Aorta (tissue), 5 donors: ENCODE measurements around the gene DSG2. TPM values are rescaled to one million over a fixed set of nuclear protein-coding genes. Genes with fewer than 3 reads are reported as not detected.

ENCODE experiments used
- ATAC-seq: fragments of 200-7000 bp; cut with Tn5 transposase; one replicate; pipeline ENCODE4 v1.9.1; 2022; ENCODE audit warnings: moderate library complexity; ENCODE audit not compliant: low FRiP score
- DNase-seq, 2 donors: peaks; one replicate each; pipeline ENCODE4 v3.0.0-alpha.2; 2020
- H3K27ac ChIP-seq, 2 donors: one replicate each; pipeline ENCODE4 v1.5.1; 2013; ENCODE audit warnings: low read length in 2 of 2, mild to moderate bottlenecking in 2 of 2, moderate library complexity in 2 of 2, control low read depth in 1 of 2, inconsistent platforms in 1 of 2, low read depth in 1 of 2
- H3K27me3 ChIP-seq, 2 donors: one replicate each; pipeline ENCODE4 v1.6.1; 2013; ENCODE audit warnings: control low read depth in 1 of 2, low read length in 1 of 2, mild to moderate bottlenecking in 1 of 2, moderate library complexity in 1 of 2; ENCODE audit not compliant: insufficient read depth in 2 of 2, control insufficient read depth in 1 of 2
- H3K36me3 ChIP-seq, 2 donors: one replicate each; pipeline ENCODE4 v1.6.1; 2013; ENCODE audit warnings: control low read depth in 1 of 2, low read length in 1 of 2, mild to moderate bottlenecking in 1 of 2; ENCODE audit not compliant: insufficient read depth in 2 of 2, control insufficient read depth in 1 of 2
- H3K4me1 ChIP-seq, 2 donors: one replicate each; pipeline ENCODE4 v1.6.1; 2013; ENCODE audit warnings: low read length in 2 of 2, control low read depth in 1 of 2, mild to moderate bottlenecking in 1 of 2, moderate library complexity in 1 of 2; ENCODE audit not compliant: insufficient read depth in 2 of 2, control insufficient read depth in 1 of 2
- H3K4me3 ChIP-seq, 2 donors: one replicate each; pipeline ENCODE4 v1.5.1; 2013; ENCODE audit warnings: low read length in 2 of 2, control low read depth in 1 of 2, mild to moderate bottlenecking in 1 of 2
- H3K9me3 ChIP-seq: one replicate; pipeline ENCODE4 v1.6.1; 2013; ENCODE audit warnings: mild to moderate bottlenecking, low read length; ENCODE audit not compliant: control insufficient read depth
- WGBS, 2 donors: extraction: QIAGEN DNeasy Blood & Tissue Kit; methylation state at CpG; one replicate each; pipeline ENCODE4 v1.1.7; 2013; 5-methylcytosine and 5-hydroxymethylcytosine counted together
- intact Hi-C, 2 donors: fragments of 100-400 bp; cut with DNase I; formaldehyde crosslinking; loops; one replicate each; pipeline versions ENCODE4 v1.14.2 to v1.15.0; 2022
- polyA plus RNA-seq, 2 donors: library from polyadenylated mRNA; stranded (reverse); fragments of 200-250 nt; gene quantifications; one replicate each; pipeline ENCODE4 v1.2.3, GENCODE V29; 2013
- total RNA-seq, 2 donors: library from RNA; stranded (reverse); fragmentation: NEBNext Ultra II Directional; extraction: Animal tissue kit (Norgen Biotek cat#: 25700); gene quantifications; one replicate each; pipeline ENCODE4 v1.2.1, GENCODE V29; 2021
- donor health status: healthy with polysubstance abuse.
- donor health status: Bipolar disorder and iron deficiency.
- donor health status: DM: no; HTN: no; CAD: no.
- donor health status: DM: no; HTN: no; CAD: no.
- donor health status: DM: yes; HTN: yes; CAD: no.

Gene DSG2
- total and polyA plus RNA-seq, 4 donors, result 0.10 to 4.7 (median 3.8) TPM

DNA sequence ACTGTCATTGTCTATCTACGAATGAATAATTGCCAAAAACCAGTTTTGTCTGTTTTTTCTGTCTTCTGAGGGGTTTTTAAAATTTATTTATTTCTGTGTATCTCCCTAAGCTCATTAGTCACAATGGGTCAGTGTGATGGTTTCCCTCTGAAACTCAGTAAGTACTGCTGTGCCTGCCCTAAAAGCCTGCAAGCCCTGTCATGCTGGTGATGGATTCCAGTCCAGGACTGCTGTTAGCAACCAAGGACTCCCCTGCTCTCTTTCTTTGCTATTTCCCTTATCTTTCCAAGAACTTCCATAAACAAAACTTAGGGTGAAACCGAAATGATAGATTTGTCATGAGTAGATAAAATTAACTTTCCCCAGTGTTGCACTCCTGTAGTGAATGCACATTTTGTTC, 11.8 kb upstream of the DSG2 start:
- intact Hi-C loops, result no loop called here
- ATAC-seq (no peak), DNase-seq (no peak)
- Histone ChIP-seq H3K27me3 (peaks cover 0 to 2% of the 10 kb centered on the region in 2 donors), H3K9me3 (peaks cover 6% of the 10 kb centered on the region), H3K4me3 (no peak overlapping the region), H3K36me3 (no peaks in the 10 kb centered on the region), H3K27ac (no peak overlapping the region), H3K4me1 (no peaks in the 10 kb centered on the region)
- WGBS, 2 donors, result 55 to 56% methylated on average over 2 of the region's 2 CpGs

DNA sequence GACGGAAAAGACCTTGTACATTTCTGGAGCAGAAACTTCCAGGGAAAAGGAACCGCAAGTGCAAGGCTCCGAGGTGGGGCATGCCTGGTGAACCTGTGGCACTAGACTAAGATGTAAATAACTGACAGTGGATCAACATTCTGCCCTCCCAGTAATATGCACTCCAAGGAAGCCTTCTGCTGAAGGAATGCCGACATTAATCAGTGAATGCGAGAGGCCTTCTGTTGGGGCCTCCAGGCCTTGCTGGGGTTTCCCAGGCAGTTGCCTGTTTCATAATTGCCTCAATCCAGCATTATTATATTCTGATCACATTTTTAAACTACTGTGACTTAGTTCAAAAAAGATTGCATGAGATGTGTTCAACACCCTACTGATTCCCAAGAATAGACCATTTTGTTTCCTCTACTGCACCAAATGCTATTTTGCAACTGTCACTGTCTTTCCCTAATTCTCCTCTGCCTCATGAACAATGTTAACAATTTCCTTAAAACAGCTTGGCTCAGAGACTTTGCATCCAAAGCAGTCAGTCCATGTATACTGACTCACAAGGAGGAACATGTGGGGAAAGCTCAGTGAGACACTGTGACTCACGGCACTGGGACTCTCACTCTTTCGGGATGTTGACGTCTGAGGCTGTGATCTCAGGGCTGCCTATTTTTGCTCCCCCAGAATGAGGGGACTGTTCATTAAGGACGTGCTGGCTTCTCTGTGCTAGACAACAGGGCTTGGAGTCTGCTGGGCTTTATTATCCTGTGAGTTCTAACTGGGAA, 10.5 kb upstream of the DSG2 start:
- ATAC-seq (no peak), DNase-seq (no peak)
- WGBS, 2 donors, result 80 to 87% methylated on average over 9 of the region's 9 CpGs
- Histone ChIP-seq H3K4me3 (no peak overlapping the region), H3K9me3 (peaks cover 6% of the 10 kb centered on the region), H3K27ac (no peak overlapping the region), H3K36me3 (no peaks in the 10 kb centered on the region), H3K4me1 (no peaks in the 10 kb centered on the region), H3K27me3 (peaks cover 0 to 2% of the 10 kb centered on the region in 2 donors)
- intact Hi-C loops, result no loop called here

DNA sequence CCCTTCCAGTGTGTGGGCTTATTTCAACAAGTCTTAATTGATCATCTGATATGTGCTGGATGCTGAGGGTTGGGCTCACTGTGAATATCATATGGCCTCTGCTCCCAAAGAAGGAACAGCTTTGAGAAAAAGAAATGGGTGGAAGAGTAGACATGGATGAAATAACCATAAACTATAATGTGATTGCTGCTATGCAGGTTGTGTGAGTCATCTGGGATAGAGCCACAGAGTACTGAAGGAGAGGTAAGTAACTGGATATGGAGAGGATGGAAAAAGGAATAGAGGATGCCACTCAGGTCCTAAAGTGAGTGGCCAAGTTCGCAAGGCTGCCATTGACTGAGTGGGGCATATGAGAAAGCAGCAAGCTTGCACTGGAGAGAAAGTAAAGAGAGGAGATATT, 8.7 kb upstream of the DSG2 start:
- Histone ChIP-seq H3K36me3 (no peaks in the 10 kb centered on the region), H3K27ac (no peak overlapping the region), H3K27me3 (peaks cover 0 to 2% of the 10 kb centered on the region in 2 donors), H3K4me3 (no peak overlapping the region), H3K9me3 (peaks cover 6% of the 10 kb centered on the region), H3K4me1 (no peaks in the 10 kb centered on the region)
- DNase-seq (no peak), ATAC-seq (no peak)
- 94 to 96% methylated on average over 1 of the region's 1 CpG for WGBS, 2 donors
- intact Hi-C loops, result no loop called here

DNA sequence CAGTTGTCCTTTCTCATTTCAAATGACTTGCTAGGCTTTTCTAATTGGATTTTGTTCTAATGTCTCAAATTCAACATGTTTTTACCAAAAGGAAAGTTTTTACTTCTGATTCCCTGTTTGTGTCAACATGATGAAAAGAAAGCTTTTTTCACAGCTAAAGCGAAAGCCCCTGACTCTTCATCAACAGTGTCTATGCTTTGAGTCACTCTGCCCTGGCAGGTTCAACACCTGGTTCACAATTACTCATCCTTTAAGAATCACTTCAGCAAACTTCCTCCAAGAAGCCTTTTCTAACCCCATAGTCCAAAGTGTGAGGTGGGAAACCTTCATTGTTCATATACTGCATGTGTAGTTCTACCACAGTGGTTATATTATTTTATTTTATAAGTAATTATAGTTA, 7.6 kb upstream of the DSG2 start:
- H3K4me1 ChIP-seq, result no peaks in the 10 kb centered on the region
- no peak overlapping the region for H3K27ac ChIP-seq
- WGBS, 2 donors, result 91 to 92% methylated on average over 1 of the region's 1 CpG
- intact Hi-C loops, result no loop called here
- no peak for DNase-seq
- peaks cover 6% of the 10 kb centered on the region for H3K9me3 ChIP-seq
- no peak for ATAC-seq
- H3K27me3 ChIP-seq, result peaks cover 0 to 2% of the 10 kb centered on the region in 2 donors
- no peaks in the 10 kb centered on the region for H3K36me3 ChIP-seq
- no peak overlapping the region for H3K4me3 ChIP-seq

DNA sequence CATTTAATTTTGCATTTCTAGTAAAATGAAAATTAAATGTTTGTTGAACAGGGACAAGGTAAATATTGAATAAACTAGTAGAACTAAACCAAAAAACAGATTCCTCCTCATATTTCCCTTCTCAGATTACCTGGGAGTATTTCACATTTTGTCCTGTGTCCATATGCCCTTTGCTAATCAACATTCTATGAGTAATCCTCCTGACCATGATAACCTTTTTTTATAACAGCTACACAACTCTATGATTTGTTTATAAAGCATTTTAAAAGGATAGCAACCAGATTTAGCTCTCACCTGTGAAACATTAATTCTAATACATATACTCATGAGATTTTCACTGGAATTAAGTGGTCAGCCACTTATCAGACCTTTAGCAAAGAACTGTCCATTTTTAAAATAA, 7.1 kb upstream of the DSG2 start:
- intact Hi-C loops, result no loop called here
- H3K4me1 ChIP-seq, result no peaks in the 10 kb centered on the region
- peaks cover 0 to 2% of the 10 kb centered on the region in 2 donors for H3K27me3 ChIP-seq
- DNase-seq, result no peak
- no peak overlapping the region for H3K27ac ChIP-seq
- peaks cover 4% of the 10 kb centered on the region for H3K9me3 ChIP-seq
- no peaks in the 10 kb centered on the region for H3K36me3 ChIP-seq
- no peak overlapping the region for H3K4me3 ChIP-seq
- no peak for ATAC-seq

DNA sequence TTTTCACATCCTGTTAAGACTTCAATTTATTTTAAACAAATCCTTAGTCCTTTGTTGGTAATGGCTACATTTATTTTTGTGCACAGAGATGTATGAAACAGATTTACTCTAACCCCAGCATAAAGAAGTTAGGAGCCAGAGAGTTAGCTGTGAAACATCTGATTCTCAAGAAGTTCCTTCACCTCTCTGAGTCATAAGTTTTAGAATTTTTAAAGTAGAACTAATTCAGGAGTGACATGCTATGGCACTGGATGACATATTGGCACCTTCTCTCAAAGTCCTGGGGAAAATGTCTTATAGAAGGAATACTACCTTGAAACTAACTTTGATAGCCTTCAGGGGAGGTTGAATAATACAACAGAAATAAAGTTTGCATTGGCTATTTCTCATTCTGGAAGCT, 6.4 kb upstream of the DSG2 start:
- ATAC-seq (no peak), DNase-seq (no peak)
- intact Hi-C loops, result no loop called here
- Histone ChIP-seq H3K4me1 (no peaks in the 10 kb centered on the region), H3K9me3 (peaks cover 4% of the 10 kb centered on the region), H3K36me3 (no peaks in the 10 kb centered on the region), H3K4me3 (no peak overlapping the region), H3K27me3 (no peaks in the 10 kb centered on the region), H3K27ac (no peak overlapping the region)

DNA sequence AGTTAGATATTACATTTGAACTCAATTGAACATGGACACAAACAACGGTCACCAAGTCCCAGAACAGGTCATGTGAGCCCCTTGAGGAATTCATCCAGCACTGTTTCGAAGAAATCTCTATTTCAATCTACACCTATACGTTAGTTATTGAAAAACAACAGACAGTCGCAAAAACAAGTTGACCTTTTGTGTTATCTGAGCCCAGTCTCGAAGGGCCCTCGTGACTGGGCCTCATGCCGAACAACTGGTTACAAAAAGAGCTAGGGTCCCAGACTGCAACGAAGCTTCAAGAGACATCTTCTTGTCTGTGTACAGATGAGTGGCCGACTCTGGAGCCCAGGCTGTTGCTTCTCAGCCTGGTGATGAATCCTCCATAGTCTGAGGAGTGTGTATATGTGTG, 5.3 kb upstream of the DSG2 start:
- ATAC-seq, result no peak
- H3K9me3 ChIP-seq, result peaks cover 4% of the 10 kb centered on the region
- H3K4me3 ChIP-seq, result no peak overlapping the region
- H3K36me3 ChIP-seq, result no peaks in the 10 kb centered on the region
- no peaks in the 10 kb centered on the region for H3K4me1 ChIP-seq
- no peak for DNase-seq
- WGBS, 2 donors, result 90 to 94% methylated on average over 9 of the region's 9 CpGs
- intact Hi-C loops, result no loop called here
- H3K27me3 ChIP-seq, result no peaks in the 10 kb centered on the region
- no peak overlapping the region for H3K27ac ChIP-seq

DNA sequence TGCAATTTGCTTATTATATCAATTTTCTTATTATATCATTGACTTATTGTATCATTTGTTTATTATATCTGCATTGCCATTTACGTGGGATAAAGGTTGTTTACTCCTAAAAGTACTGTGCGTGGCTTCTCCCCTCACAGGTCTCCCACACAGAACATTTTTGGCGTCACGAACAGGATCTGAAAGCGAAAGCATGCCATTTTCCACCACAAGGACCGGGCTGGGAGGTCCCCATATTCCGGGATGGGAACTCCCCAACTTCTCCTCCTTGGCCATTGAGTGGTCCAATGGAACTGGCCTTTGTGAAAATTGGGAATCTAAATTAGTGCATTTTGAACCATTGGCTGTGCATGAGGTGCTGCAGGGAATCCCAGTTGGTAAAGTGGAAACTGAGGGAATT, 4.8 kb upstream of the DSG2 start:
- DNase-seq (no peak), ATAC-seq (no peak)
- H3K4me1 ChIP-seq, result no peaks in the 10 kb centered on the region
- 93 to 95% methylated on average over 7 of the region's 7 CpGs for WGBS, 2 donors
- H3K4me3 ChIP-seq, result no peak overlapping the region
- intact Hi-C loops, result no loop called here
- H3K27me3 ChIP-seq, result no peaks in the 10 kb centered on the region
- peaks cover 3% of the 10 kb centered on the region for H3K9me3 ChIP-seq
- no peaks in the 10 kb centered on the region for H3K36me3 ChIP-seq
- H3K27ac ChIP-seq, result no peak overlapping the region

DNA sequence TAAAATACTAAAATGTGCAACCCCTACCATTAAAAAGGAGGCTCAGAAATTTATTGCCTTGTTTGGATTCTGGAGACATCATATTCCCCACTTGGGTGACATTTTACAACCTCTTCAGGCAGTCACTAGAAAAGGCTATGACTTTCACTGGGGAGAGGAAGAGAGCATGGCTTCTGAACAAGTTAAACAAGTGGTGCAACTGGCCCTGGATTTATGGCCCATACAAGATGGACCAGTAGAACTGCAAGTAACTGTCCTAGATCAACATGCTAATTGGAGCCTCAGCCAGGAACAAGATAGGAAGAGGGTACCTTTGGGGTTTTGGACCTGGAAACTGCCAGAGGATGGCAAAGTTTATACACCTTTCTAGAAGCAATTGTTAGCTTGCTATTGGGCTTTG, 4.0 kb upstream of the DSG2 start:
- H3K27me3 ChIP-seq, result no peaks in the 10 kb centered on the region
- no peak overlapping the region for H3K4me3 ChIP-seq
- H3K4me1 ChIP-seq, result no peaks in the 10 kb centered on the region
- no peak overlapping the region for H3K27ac ChIP-seq
- H3K36me3 ChIP-seq, result no peaks in the 10 kb centered on the region
- DNase-seq (no peak), ATAC-seq (no peak)
- intact Hi-C loops, result no loop called here
- peaks cover 3% of the 10 kb centered on the region for H3K9me3 ChIP-seq
